GM21515 (cell line): Measurements from ENCODE around the gene GARIN1A.
"Not testable (repeated sequence)": the region's sequence is repeated elsewhere in the genome, so short reads cannot be mapped to it uniquely, and the experiment has no call there.

Experiments used
- ATAC-seq: cut with Tn5 transposase; IDR thresholded peaks from one replicate; pipeline ENCODE4 v1.9.1; 2021; ENCODE audit not compliant: unreplicated experiment

Gene GARIN1A

DNA sequence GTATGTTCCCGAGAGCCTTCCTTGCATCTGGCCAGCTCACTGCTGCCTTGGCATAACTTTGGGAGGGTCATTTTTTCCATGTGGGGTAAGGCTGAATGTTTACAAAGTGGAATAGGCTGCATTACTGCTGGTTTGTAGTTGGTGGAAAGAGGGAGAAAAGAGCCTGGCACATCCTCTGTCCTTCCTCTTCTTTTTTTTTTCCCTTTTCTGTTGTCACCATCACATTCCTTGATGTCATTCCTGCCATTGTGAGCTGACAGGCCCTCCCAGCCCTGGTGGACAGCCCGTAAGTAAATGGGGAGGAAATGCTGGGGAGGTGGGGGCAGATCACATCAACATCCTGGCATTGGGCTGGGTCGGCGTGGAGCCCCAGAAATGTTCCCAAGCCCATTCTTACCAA lies at the start of gene GARIN1A:
Gene GARIN1A, plus strand, starts transcription at position 301 of the 400 bp plus-strand sequence. CDS start 106 bp downstream, outside the sequence.
- no peak for ATAC-seq

DNA sequence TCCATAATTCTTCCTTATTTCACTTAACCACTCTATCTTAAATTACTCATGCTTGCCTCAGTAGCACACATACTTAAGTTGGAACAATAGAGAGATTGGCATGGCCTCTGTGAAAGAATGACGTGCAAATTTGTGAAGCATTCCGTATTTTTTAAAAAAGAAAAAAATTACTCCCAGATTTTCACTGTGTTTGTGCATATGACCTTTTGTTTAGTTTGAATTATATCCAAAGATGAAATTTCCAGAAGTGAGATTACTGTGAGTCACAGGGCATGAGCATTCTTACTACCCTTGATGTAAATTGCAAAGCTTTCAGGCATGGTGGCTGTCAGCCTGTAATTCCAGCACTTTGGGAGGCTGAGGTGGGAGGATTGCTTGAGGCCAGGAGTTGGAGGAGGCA lies 45.0 kb upstream of the GARIN1A start:
- not testable (repeated sequence) for ATAC-seq

- not testable (repeated sequence) for ATAC-seq
Observed at GRCh38 chr7:128633915-128634314, 38.2 kb upstream of the GARIN1A start.

- not testable (repeated sequence) for ATAC-seq
Observed at GRCh38 chr7:128645206-128645605, 26.9 kb upstream of the GARIN1A start.

DNA sequence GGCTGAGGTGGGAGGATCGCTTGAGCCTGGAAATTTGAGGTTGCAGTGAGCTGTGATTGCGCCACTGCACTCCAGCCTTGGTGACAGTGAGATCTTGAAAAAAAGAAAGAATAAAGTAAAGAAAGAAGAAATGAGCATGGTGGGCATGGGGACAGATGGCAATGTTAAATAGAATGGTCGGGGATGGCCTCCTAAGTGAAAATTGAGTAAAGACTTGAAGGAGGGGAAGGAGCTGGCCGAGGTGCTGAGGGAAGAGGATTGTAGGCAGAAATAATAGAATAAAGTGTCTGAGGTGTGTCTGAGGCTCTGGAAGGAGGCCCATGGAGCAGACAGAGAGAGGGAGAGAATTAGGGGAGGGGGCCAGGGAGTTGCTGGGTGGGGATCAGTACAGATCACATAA lies 26.2 kb upstream of the GARIN1A start:
- not testable (repeated sequence) for ATAC-seq

- not testable (repeated sequence) for ATAC-seq
Observed at GRCh38 chr7:128646877-128647276, 25.2 kb upstream of the GARIN1A start.

- ATAC-seq, result not testable (repeated sequence)
Observed at GRCh38 chr7:128651096-128651495, 21.0 kb upstream of the GARIN1A start.

GRCh38 chr7:128652606-128653005 lies 19.5 kb upstream of the GARIN1A start:
- not testable (repeated sequence) for ATAC-seq

GRCh38 chr7:128653197-128653596 lies 18.9 kb upstream of the GARIN1A start:
- not testable (repeated sequence) for ATAC-seq

- ATAC-seq, result not testable (repeated sequence)
Observed at GRCh38 chr7:128654080-128654479, 18.0 kb upstream of the GARIN1A start.

DNA sequence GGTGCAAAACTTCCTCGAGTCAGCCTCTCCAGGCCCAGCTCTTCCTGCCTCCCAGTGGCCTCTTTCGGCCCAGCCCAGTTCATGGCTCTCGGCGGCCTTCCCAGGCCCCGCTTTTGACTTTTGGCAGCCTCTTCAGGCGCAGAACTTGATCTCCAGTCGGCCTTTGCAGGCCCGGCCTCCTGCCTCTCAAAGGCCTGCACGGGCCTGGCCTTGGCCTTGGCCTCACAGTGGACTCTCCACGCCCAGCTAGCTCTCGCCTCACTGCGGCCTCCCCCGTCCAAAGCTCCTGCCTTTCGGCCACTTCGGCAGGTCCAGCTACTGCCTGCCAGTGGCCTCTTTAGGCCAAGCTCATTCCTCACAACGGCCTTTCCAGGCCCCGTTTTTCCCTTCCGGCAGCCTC lies 17.6 kb upstream of the GARIN1A start:
- not testable (repeated sequence) for ATAC-seq

DNA sequence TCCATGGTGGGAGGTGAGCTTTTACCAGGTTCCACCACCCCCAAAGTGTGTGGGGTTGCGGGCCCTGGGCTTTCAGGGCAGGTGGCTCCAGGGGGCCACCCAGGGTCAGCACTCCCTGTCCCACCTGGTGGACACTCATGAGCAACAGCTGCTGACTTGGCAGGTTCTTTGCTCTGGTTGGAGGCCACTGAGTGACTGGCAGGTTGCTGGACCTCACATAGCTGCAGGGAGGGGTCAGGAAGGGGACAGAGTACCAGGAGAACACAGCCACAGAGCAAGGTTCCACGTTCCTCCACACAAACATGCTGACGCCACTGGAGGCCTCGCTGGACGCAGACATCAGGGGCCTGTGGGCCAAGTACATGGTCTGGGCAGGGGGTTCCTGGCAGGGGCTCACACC lies 13.7 kb upstream of the GARIN1A start:
- not testable (repeated sequence) for ATAC-seq

- ATAC-seq, result no peak
Observed at GRCh38 chr7:128660596-128660995, 11.5 kb upstream of the GARIN1A start.

GRCh38 chr7:128661446-128661845 lies 10.6 kb upstream of the GARIN1A start:
- no peak for ATAC-seq

- ATAC-seq, result no peak
Observed at GRCh38 chr7:128662091-128662490, 10.0 kb upstream of the GARIN1A start.

DNA sequence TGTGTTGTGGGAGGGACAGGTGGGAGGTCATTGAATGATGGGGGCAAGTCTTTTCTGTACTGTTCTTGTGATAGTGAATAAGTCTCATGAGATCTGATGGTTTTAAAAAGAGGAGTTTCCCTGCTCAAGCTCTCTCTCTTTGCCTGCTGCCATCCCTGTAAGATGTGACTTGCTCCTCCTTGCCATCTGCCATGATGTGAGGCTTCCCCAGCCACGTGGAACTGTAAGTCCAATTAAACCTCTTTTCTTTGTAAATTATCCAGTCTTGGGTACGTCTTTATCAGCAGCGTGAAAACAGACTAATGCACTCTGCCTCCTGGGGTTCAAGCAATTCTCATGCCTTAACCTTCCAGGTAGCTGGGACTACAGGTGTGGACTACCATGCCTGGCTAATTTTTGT lies 8.9 kb upstream of the GARIN1A start:
- ATAC-seq, result not testable (repeated sequence)

DNA sequence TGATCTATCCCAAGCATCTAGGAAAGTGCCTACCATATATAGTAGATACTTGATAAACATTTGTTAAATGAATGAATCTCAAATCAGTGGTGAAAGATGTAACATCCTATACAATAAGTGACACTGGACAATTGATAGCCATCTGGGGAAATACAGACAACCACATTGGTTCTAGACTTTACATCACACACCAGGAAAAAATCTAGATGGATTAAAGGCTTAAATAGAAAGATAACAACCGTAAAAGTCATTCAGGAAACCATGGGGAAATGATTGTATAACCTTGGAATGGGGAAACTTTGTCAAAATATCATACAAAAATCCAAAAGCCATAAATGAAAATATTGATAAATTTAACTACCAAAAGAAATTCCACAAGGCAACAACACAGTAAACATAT lies 7.0 kb upstream of the GARIN1A start:
- ATAC-seq, result no peak

- no peak for ATAC-seq
Observed at GRCh38 chr7:128666200-128666599, 5.9 kb upstream of the GARIN1A start.

- ATAC-seq, result no peak
Observed at GRCh38 chr7:128672927-128673517, 930 bp downstream of the GARIN1A start.

- no peak for ATAC-seq
Observed at GRCh38 chr7:128673571-128673970, 1.5 kb downstream of the GARIN1A start.

DNA sequence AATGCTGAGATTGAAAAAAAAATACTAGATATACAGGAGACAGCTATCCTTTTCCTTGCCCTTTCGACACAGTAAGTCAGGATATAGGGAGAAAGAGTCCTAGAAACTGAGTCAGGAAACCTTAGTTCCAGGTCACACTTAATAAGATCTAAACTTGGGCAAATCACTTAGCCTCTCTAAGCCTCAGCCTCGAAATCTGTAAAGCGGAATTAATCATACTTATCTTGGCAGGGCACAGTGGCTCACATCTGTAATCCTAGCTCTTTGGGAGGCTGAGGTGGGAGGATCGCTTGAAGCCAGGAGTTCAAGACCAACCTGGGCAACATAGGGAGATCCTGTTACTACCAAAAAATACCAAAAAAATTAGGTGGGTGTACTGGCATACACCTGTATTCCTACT lies 4.6 kb downstream of the GARIN1A start:
- no peak for ATAC-seq

DNA sequence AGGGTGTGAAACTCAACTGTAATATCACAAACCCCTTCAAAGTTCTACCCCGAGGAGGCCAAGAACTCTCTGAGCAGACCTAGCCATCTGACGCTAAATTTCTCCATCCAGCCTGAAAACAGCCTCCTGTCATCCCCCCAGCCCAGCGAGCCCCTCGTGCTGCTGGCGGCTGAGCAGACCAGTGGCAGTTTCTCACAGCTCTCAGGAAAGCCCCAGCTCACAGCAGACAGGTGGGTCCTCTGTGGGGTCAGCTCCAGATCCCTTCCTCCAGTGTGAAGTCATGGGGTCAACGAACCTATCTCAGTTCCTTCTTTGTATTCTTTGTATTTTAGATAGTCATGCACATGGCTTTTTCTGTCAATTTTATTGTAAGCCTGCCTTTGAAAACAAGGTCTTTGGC lies 7.8 kb downstream of the GARIN1A start:
- ATAC-seq, result no peak
